Caco-2 (cell line): ENCODE results near the gene SLC5A3. TPM values are rescaled to one million over a fixed set of nuclear protein-coding genes. Genes with fewer than 3 reads are reported as not detected.

Source experiments
- BruUV-seq: library from RNA; stranded (reverse); fragments of 400-500 nt; replicated peaks from 2 replicates; lab custom pipeline; 2021; lab: Mats Ljungman, UMichigan
- CTCF ChIA-PET: fragments of 300-600 bp; sonication (Branson Sonifier 250); formaldehyde crosslinking; loops from one replicate; lab custom pipeline; 2022; ENCODE audit warnings: antibody characterized with exemption; lab: Charles Lee
- POLR2A ChIA-PET: fragments of 300-600 bp; sonication (Branson Sonifier 250); formaldehyde crosslinking; loops from one replicate; lab custom pipeline; 2022; ENCODE audit warnings: antibody characterized with exemption; lab: Charles Lee
- DNase-seq, 2 experiments: peaks; one replicate each; pipeline versions ENCODE4 v3.0.0 to v3.0.0-alpha.2; 2020 to 2022
- H3K27me3 ChIP-seq: replicated peaks from 2 replicates; pipeline ENCODE4 v1.6.0; 2011; ENCODE audit warnings: low read length; ENCODE audit not compliant: control insufficient read depth, insufficient read depth
- H3K36me3 ChIP-seq: 2 replicates; pipeline ENCODE4 v1.5.1; 2011; ENCODE audit warnings: low read length; ENCODE audit not compliant: control insufficient read depth, insufficient read depth
- H3K4me1 ChIP-seq: fragments of 250-450 bp; sonication (Bioruptor Pico); 2 replicates; pipeline ENCODE4 v1.5.1; 2020; ENCODE audit warnings: mild to moderate bottlenecking
- H3K4me3 ChIP-seq: 2 replicates; pipeline ENCODE4 v1.5.1; 2011; ENCODE audit warnings: low read depth, mild to moderate bottlenecking, control low read depth, low read length
- H3K9me3 ChIP-seq: fragments of 250-450 bp; sonication (Bioruptor Pico); 2 replicates; pipeline ENCODE4 v1.5.1; 2020; ENCODE audit warnings: mild to moderate bottlenecking, moderate library complexity
- H3K27ac Mint-ChIP-seq: one replicate; pipeline ENCODE4 v1.8.0; 2022; ENCODE audit warnings: mixed read lengths; ENCODE audit not compliant: unreplicated experiment
- H3K27me3 Mint-ChIP-seq: one replicate; pipeline ENCODE4 v1.8.0; 2022; ENCODE audit warnings: mixed read lengths; ENCODE audit not compliant: insufficient read depth, unreplicated experiment
- H3K36me3 Mint-ChIP-seq: one replicate; pipeline ENCODE4 v1.8.0; 2022; ENCODE audit warnings: mild to moderate bottlenecking, mixed read lengths; ENCODE audit not compliant: insufficient read depth, unreplicated experiment
- H3K4me1 Mint-ChIP-seq: one replicate; pipeline ENCODE4 v1.8.0; 2022; ENCODE audit warnings: low read depth, mixed read lengths; ENCODE audit not compliant: unreplicated experiment
- H3K4me3 Mint-ChIP-seq: one replicate; pipeline ENCODE4 v1.8.0; 2022; ENCODE audit warnings: mild to moderate bottlenecking, moderate library complexity, mixed read lengths; ENCODE audit not compliant: unreplicated experiment
- H3K9me3 Mint-ChIP-seq: one replicate; pipeline ENCODE4 v1.8.0; 2022; ENCODE audit warnings: mixed read lengths; ENCODE audit not compliant: unreplicated experiment
- CTCF ChIP-seq, 2 experiments: fragments of 200-600 bp in 1 of 2; IDR thresholded peaks; 1 replicate in 1 of 2; 2 replicates in 1 of 2; pipeline versions ENCODE4 v1.5.1 to v1.8.0; 2011 to 2022; ENCODE audit warnings: antibody characterized with exemption in 1 of 2, control low read depth in 1 of 2, inconsistent platforms in 1 of 2, low read depth in 1 of 2, low read length in 1 of 2, mild to moderate bottlenecking in 1 of 2, moderate library complexity in 1 of 2; ENCODE audit not compliant: insufficient read depth in 1 of 2, severe bottlenecking in 1 of 2, unreplicated experiment in 1 of 2
- intact Hi-C: fragments of 100-400 bp; cut with micrococcal nuclease; formaldehyde crosslinking; loops from one replicate; pipeline ENCODE4 v1.10.0; 2022; ENCODE audit not compliant: unreplicated experiment
- total RNA-seq: library from RNA; stranded (reverse); gene quantifications from 2 replicates; pipeline ENCODE4 v1.2.3, GENCODE V29; 2022

The SLC5A3 gene
- total RNA-seq, 1 experiment from 2014 or later: 19.1 TPM

GRCh38 chr21:34116569-34116968 is 43.2 kb downstream of the SLC5A3 start:
- H3K27me3 ChIP-seq: no peaks in the 10 kb centered on the region
- peak overlapping the region; percentile 71 for H3K27ac Mint-ChIP-seq
- intact Hi-C loops: no loop called here
- H3K9me3 ChIP-seq: no peaks in the 10 kb centered on the region
- peaks cover 46% of the 10 kb centered on the region for H3K36me3 Mint-ChIP-seq
- H3K4me3 ChIP-seq: no peak overlapping the region
- H3K36me3 ChIP-seq: no peaks in the 10 kb centered on the region
- peak; percentile 42 to 83 for DNase-seq
- BruUV-seq: no TSS peak
- no peak for TF ChIP-seq CTCF (IDR thresholded peaks at IDR 0.05; ENCODE audit: insufficient read depth in 1 of 2, low read depth in 1 of 2, low read length in 1 of 2, severe bottlenecking in 1 of 2, unreplicated experiment in 1 of 2)
- peaks cover 20% of the 10 kb centered on the region for H3K4me1 Mint-ChIP-seq
- H3K27me3 Mint-ChIP-seq: no peaks in the 10 kb centered on the region
- ChIA-PET CTCF (interaction anchor here (0.6 to 0.9 kb wide), 3 partner anchors 41 to 284 kb away, joined by 3 to 4 read pairs (median 4); no protein-coding TSS in a partner anchor), POLR2A (no interaction called here)
- peaks cover 10% of the 10 kb centered on the region for H3K9me3 Mint-ChIP-seq
- no peak overlapping the region for H3K4me3 Mint-ChIP-seq
- peaks cover 47% of the 10 kb centered on the region for H3K4me1 ChIP-seq

GRCh38 chr21:34120867-34121266 is 47.5 kb downstream of the SLC5A3 start:
- H3K4me1 Mint-ChIP-seq: peaks cover 11% of the 10 kb centered on the region
- no peak for TF ChIP-seq CTCF (IDR thresholded peaks at IDR 0.05; ENCODE audit: insufficient read depth in 1 of 2, low read depth in 1 of 2, low read length in 1 of 2, severe bottlenecking in 1 of 2, unreplicated experiment in 1 of 2)
- H3K36me3 ChIP-seq: no peaks in the 10 kb centered on the region
- ChIA-PET POLR2A (no interaction called here), CTCF (no interaction called here)
- peaks cover 17% of the 10 kb centered on the region for H3K4me1 ChIP-seq
- peaks cover 16% of the 10 kb centered on the region for H3K9me3 Mint-ChIP-seq
- H3K36me3 Mint-ChIP-seq: peaks cover 49% of the 10 kb centered on the region
- H3K27ac Mint-ChIP-seq: no peak overlapping the region
- no peak overlapping the region for H3K4me3 ChIP-seq
- no TSS peak for BruUV-seq
- no peaks in the 10 kb centered on the region for H3K9me3 ChIP-seq
- H3K27me3 ChIP-seq: no peaks in the 10 kb centered on the region
- DNase-seq: no peak
- no peaks in the 10 kb centered on the region for H3K27me3 Mint-ChIP-seq
- H3K4me3 Mint-ChIP-seq: no peak overlapping the region
- intact Hi-C loops: no loop called here

GRCh38 chr21:34122047-34122446 is 48.7 kb downstream of the SLC5A3 start:
- peaks cover 4% of the 10 kb centered on the region for H3K4me1 Mint-ChIP-seq
- intact Hi-C loops: no loop called here

More at GRCh38 chr21:34122047-34122446, 48.7 kb downstream of the SLC5A3 start:
- Mint-ChIP-seq H3K4me3 (no peak overlapping the region), H3K36me3 (peaks cover 46% of the 10 kb centered on the region), H3K9me3 (peaks cover 13% of the 10 kb centered on the region), H3K27me3 (no peaks in the 10 kb centered on the region), H3K27ac (no peak overlapping the region)
- POLR2A ChIA-PET: no interaction called here
- no peak overlapping the region for H3K4me3 ChIP-seq
- no peak for DNase-seq
- no peaks in the 10 kb centered on the region for H3K9me3 ChIP-seq
- no peaks in the 10 kb centered on the region for H3K27me3 ChIP-seq
- CTCF ChIA-PET: no interaction called here
- H3K36me3 ChIP-seq: no peaks in the 10 kb centered on the region
- BruUV-seq: no TSS peak
- peaks cover 6% of the 10 kb centered on the region for H3K4me1 ChIP-seq
- no peak for TF ChIP-seq CTCF (IDR thresholded peaks at IDR 0.05; ENCODE audit: insufficient read depth in 1 of 2, low read depth in 1 of 2, low read length in 1 of 2, severe bottlenecking in 1 of 2, unreplicated experiment in 1 of 2)

Other genes starting within 250 kb of the SLC5A3 start
- gene ATP5PO, start 157.8 kb upstream of the SLC5A3 start, total RNA-seq: 232 and 247 TPM in 2 replicates
- 102 and 104 TPM in 2 replicates for gene MRPS6, start within 50 bp of the SLC5A3 start, total RNA-seq